Myocyte (in vitro differentiated cells): Measurements from ENCODE around the gene ATP9A. TPM values are rescaled to one million over a fixed set of nuclear protein-coding genes. Genes with fewer than 3 reads are reported as not detected.

Source experiments
- DNase-seq: peaks from one replicate; pipeline ENCODE4 v3.0.0-alpha.2; 2012; ENCODE audit warnings: low read depth
- total RNA-seq: library from RNA; depleted of rRNA; stranded (reverse); fragments of >200 nt; gene quantifications from 2 replicates; pipeline ENCODE4 v1.2.3, GENCODE V29; 2014

The ATP9A gene
- total RNA-seq, 1 donor from 2014 or later: 13.3 TPM

DNA sequence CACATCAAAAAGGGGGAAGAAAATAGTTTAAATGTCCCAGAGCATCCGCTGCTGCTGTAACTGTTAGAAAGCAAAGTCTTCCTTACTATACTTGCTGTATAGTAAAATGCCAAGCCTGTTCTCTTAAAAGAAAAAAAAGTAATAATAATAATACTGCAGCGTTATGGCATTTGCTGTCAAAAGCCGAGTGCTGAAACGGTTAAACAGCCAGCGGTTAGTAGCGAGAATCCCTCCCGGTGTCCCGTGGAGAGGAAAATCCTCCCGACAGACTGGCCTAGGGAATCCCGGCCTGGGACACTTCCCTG, 206.2 kb downstream of the ATP9A start:
- no peak for DNase-seq

DNA sequence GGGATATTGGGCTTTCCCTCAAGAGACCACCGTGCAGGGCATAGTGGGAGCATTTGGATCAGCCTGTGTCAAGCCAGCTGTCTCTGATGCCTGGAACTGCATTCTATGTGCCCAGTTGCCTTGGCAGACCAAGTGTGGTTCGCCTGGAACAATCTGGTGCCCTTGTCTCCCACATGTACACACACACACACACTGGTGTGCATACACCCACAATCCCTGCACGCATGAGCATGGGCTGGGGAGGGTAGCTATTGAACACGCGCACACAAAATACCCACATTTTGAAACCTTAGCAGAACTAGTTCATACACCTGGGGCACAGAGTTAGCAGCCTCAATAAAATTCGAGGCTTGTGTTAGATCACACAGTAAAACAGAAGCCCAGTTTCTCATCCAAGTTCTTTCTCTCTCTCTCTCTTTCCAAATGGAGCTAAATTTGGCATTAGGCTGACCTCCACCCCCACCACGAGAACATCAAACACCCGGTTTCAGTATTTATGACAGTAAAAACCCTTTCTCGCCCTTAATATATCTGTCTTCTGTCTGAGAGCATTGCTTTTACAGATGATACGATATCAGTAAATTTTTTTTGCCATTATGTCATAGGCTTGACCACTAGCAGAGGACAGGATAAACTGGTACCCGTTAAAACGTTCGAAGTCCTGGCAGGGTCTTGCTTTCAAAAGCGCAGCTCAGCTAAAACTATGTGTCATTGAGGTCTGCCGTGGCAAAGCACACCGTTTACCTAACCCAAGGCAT, 207.5 kb downstream of the ATP9A start:
- peak; percentile 6 for DNase-seq

DNA sequence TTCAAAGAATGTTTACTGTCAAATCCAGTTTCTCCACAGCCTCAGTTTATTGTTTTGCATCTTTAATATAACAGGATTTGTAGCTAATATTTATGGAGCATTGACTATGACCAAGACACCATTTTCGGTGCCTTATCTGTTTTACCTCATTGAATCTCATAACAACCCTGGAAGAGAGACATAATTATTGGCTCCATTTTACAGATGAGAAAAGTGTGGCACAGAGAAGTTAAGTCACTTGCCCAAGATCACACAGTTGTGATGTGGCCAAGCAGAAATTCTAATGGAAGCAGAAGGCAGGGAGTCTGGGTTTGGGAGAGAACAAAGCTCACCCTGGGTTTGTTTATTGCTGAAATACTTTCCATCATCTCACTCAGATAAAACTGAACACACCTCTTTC, 208.1 kb downstream of the ATP9A start:
- DNase-seq: no peak

DNA sequence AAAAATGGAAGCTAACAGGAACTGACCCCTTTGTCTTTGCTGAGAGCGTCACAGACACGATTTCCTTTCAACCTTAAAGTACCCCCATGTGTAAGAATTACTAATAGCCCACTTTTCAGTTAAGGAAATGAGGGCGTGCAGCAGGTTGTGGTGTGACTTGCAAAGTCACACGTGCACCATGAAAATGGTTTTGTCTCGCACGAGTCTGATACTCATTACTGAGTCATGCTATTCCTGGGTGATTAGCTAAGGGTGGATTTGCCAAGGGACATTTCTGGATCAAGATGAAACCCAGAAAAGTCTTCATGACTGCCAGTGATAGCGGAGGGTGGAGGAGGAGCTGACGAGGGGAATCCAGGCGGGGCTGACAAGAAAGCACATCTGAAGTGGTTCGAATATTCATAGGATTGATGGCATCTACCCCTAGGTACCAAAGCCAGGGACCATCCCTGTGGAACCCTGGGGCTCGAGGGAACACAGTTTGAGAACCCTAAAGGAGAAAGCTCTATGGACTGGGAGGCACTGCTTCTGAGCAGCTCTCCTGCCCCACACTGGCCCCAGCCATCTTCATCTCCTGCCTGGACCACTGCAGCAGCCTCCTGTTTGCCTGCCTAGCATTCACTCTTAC, 213.5 kb downstream of the ATP9A start:
- DNase-seq: peak; percentile 59

DNA sequence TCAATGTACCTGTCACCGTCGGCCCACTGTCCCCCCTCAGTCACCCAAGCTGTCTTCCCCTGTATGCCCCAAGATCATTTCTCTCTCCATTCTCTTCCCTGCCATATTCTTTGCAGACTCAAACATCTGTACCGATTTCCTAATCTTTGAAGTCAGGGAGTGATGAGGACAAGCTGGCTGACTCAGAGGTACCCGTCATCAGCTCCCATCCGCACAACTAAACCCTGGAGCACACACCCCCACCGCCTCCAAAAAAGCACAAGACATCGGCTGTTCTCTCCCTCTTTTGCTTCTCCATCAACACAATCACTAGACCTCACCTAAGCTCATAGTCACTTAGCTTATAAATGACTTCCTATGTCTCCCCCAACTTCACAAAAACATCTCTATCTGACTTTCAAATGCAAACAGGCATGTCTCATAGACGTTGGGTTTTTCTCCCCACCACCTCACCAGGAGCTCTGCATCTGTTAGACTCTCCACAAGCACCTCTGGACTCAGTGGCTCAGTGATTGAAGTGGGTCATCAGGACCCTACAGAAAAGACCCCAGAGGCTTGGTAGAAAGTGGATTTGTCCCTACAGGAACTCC, 214.2 kb downstream of the ATP9A start:
- DNase-seq: no peak

DNA sequence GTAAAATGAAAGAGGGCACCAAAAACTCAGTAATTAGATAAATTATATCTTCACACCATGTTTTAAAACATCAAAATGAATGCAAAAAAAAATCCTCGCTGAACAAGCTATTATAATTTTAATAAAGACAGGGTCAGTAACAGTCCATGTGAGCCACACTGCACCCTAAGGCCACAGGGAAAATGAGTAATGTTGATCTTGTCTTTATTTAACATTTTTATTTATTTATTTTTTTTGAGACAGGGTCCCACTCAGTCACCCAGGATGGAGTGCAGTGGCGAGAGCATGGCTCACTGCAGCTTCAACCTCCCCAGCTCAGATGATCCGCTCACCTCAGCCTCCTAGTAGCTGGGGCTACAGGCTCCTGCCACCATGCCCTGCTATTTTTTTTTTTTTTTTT, 217.0 kb downstream of the ATP9A start:
- no peak for DNase-seq

DNA sequence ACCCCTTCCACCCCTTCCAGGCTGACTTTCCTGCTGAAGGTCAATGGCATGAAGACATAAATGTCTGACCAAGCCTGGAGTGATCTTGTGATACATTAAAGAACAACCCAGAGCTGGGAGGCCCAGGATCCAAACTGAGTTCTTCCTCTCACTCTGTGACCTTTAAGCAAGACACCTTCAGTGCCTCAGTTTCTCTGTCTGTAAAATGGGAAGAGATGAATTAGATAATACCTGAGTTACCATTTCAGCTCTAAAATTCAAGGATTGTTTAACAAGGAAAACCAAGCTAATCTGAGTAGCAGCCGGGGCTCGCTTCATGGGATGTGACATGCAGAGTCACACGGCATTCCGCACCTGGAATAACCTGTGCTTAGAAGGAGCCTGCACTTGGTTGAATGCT, 218.7 kb downstream of the ATP9A start:
- DNase-seq: no peak

DNA sequence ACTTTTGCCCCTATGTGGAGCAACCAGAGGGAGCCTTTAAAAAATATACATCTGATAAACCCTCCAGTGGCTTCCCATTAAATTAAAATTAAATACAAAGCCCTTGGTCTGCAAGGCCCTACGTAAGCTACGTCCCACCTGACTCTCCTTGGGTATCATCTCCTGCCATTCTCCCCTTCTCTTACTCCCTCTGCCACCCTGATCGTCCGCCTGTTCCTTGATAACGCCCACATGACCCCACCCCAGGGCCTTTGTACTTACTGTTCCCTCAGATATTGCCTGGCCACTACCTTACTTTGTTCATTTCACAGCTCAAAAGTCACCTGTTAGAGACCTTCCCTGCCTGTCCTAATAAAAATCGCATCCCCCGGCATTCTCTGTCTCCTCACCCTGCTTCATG, 220.2 kb downstream of the ATP9A start:
- no peak for DNase-seq

Other genes with a start within 250 kb of the ATP9A start
- 0.10 TPM in 1 of 2 replicates, not detected in the other for gene NFATC2, start 225.7 kb downstream of the ATP9A start, total RNA-seq
- not detected in 2 replicates for gene SALL4, start 34.1 kb upstream of the ATP9A start, total RNA-seq